DND-41 (cell line): Measurements from ENCODE around the gene SESTD1.

Source experiments
- EZH2 ChIP-seq: IDR thresholded peaks from 3 replicates; pipeline ENCODE4 v1.6.1; 2012; ENCODE audit warnings: borderline replicate concordance, low read depth, mild to moderate bottlenecking, moderate library complexity, low read length, inconsistent platforms; ENCODE audit not compliant: severe bottlenecking
- TF ChIP-seq, protein P1 (sequence below): IDR thresholded peaks from 2 replicates; pipeline ENCODE4 v1.5.1; 2012; ENCODE audit warnings: borderline replicate concordance, low read length, moderate library complexity, mild to moderate bottlenecking; ENCODE audit not compliant: poor library complexity, severe bottlenecking; ENCODE audit errors: extremely low read depth

DNA sequence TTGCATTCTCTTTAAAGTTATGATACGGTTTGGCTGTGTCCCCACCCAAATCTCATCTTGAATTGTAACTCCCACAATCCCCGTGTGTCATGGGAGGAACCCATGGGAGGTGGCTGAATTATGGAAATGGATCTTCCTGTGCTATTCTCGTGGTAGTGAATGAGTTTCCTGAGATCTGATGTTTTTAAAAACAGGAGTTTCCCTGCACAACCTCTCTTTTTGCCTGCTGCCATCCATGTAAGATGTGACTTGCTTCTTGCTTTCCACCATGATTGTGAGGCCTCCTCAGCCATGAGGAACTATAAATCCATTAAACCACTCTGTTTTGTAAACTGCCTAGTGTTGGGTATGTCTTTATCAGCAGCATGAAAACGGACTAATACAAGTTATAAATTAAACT is 37.5 kb upstream of the SESTD1 start:
- TF ChIP-seq, protein P1, sequence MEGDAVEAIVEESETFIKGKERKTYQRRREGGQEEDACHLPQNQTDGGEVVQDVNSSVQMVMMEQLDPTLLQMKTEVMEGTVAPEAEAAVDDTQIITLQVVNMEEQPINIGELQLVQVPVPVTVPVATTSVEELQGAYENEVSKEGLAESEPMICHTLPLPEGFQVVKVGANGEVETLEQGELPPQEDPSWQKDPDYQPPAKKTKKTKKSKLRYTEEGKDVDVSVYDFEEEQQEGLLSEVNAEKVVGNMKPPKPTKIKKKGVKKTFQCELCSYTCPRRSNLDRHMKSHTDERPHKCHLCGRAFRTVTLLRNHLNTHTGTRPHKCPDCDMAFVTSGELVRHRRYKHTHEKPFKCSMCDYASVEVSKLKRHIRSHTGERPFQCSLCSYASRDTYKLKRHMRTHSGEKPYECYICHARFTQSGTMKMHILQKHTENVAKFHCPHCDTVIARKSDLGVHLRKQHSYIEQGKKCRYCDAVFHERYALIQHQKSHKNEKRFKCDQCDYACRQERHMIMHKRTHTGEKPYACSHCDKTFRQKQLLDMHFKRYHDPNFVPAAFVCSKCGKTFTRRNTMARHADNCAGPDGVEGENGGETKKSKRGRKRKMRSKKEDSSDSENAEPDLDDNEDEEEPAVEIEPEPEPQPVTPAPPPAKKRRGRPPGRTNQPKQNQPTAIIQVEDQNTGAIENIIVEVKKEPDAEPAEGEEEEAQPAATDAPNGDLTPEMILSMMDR = no peak
- no peak for TF ChIP-seq EZH2
